HUDEP-2 (cell line): Measurements from ENCODE around the gene TNIK.
A peak's percentile ranks its signal among the peaks of the same experiment; 100 is the strongest.
"Not testable (repeated sequence)": the region's sequence is repeated elsewhere in the genome, so short reads cannot be mapped to it uniquely, and the experiment has no call there.

ENCODE experiments used
- DNase-seq, 76 experiments: peaks; one replicate each; lab custom pipeline; 2025; ENCODE audit not compliant: unreplicated experiment in 76 of 76; lab: John Stamatoyannopoulos, UW

TNIK gene

GRCh38 chr3:171422855-171423254, 37.4 kb downstream of the TNIK start:
- not testable (repeated sequence) for DNase-seq

GRCh38 chr3:171420667-171421066, 39.5 kb downstream of the TNIK start:
- no peak for DNase-seq

- no peak for DNase-seq
Measured at GRCh38 chr3:171419457-171419856, 40.7 kb downstream of the TNIK start.

- DNase-seq, result no peak
Measured at GRCh38 chr3:171417813-171418212, 42.4 kb downstream of the TNIK start.

- DNase-seq, result no peak
Measured at GRCh38 chr3:171417137-171417536, 43.1 kb downstream of the TNIK start.

GRCh38 chr3:171416666-171417065, 43.5 kb downstream of the TNIK start:
- DNase-seq, result no peak

GRCh38 chr3:171416061-171416460, 44.1 kb downstream of the TNIK start:
- DNase-seq, result no peak

- DNase-seq, result no peak
Measured at GRCh38 chr3:171415070-171415469, 45.1 kb downstream of the TNIK start.

GRCh38 chr3:171412473-171412872, 47.7 kb downstream of the TNIK start:
- DNase-seq, result no peak

GRCh38 chr3:171412054-171412453, 48.2 kb downstream of the TNIK start:
- DNase-seq, result no peak

GRCh38 chr3:171410186-171410585, 50.0 kb downstream of the TNIK start:
- no peak for DNase-seq

GRCh38 chr3:171407759-171408158, 52.4 kb downstream of the TNIK start:
- DNase-seq, result peak in 12 of 76 experiments; percentile 1 to 34 (median 16)

GRCh38 chr3:171404376-171404967, 55.7 kb downstream of the TNIK start:
- DNase-seq, result no peak

GRCh38 chr3:171402281-171402680, 57.9 kb downstream of the TNIK start:
- DNase-seq, result no peak

GRCh38 chr3:171401432-171401831, 58.8 kb downstream of the TNIK start:
- DNase-seq, result no peak

- no peak for DNase-seq
Measured at GRCh38 chr3:171399842-171400241, 60.4 kb downstream of the TNIK start.

GRCh38 chr3:171398343-171398742, 61.9 kb downstream of the TNIK start:
- no peak for DNase-seq

GRCh38 chr3:171397089-171397488, 63.1 kb downstream of the TNIK start:
- no peak for DNase-seq

- DNase-seq, result no peak
Measured at GRCh38 chr3:171396048-171396447, 64.2 kb downstream of the TNIK start.

- no peak for DNase-seq
Measured at GRCh38 chr3:171393032-171393744, 67.0 kb downstream of the TNIK start.

GRCh38 chr3:171391432-171391831, 68.8 kb downstream of the TNIK start:
- DNase-seq, result no peak
